HG02798 (cell line): ENCODE data around the gene MAPK10.

ENCODE experiments used
- ATAC-seq: cut with Tn5 transposase; IDR thresholded peaks from one replicate; pipeline ENCODE4 v1.9.1; 2021; ENCODE audit warnings: mild to moderate bottlenecking; ENCODE audit not compliant: unreplicated experiment, poor library complexity

The MAPK10 gene

DNA sequence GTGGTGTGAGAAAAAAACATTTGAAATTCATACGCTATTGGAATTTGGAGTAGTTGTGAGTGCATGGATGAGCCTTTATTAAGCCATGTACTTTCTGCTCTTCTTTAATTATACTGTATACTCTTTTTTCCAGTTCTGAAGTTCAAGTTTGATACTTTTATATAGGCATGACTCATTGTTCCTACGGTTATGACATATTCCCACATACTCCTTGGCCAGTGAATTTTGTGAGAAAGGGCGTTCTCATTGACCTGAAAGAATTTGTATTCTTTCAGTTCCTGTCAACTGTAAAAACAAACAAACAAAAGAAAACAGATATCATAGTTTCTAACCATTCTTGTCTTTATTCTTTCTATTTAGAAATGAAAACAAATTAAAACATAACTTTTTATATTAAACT, 407.3 kb downstream of the MAPK10 start:
- ATAC-seq = no peak

DNA sequence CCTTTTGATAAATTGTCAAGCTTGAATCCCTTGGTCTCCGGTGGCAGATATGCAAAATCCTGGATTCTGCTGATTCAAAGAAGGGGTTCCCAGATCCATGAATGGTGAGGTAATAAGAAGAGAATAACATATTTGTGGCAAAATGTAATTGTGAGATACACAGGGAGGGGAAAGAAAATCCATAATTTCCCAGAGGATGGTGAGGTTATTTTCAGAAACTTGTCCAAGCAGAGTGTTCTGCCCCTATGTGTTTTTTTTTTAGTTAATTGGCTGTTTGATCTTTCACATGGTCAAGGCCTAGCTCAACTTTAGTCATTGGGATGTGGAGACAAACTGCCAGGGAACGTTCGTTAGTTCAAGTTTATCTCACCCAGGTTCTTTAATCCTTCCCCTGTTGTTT, 408.8 kb downstream of the MAPK10 start:
- ATAC-seq = no peak

DNA sequence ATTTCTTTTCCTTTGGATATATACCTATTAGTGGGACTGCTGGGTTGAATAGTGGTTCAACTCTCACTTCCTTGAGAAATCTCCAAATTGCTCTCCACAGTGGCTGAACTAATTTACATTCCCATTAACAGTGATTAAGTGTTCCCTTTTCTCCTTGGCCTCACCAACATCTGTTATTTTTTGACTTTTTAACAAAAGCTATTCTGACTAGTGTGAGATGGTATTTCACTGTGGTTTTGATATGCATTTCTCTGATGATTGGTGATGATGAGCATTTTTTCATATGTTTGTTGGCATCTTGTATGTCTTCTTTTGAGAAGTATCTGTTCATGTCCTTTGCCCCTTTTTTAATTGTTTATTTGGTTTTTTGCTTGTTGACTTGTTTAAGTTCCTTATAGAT, 413.0 kb downstream of the MAPK10 start:
- no peak for ATAC-seq

DNA sequence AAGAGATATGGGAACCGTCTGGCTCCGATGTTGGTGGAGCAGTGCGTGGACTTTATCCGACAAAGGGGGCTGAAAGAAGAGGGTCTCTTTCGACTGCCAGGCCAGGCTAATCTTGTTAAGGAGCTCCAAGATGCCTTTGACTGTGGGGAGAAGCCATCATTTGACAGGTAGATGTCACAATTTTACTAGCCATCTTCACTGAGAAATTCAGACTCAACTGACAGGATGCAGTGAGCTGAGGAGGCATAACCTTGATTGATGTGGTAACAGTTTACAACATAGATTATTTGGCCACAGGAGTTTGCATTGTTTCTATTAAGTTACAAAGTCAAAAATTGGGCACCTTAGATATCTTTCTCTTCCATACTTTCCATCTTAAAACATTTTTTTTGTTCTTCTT, 417.7 kb downstream of the MAPK10 start:
- ATAC-seq = no peak

DNA sequence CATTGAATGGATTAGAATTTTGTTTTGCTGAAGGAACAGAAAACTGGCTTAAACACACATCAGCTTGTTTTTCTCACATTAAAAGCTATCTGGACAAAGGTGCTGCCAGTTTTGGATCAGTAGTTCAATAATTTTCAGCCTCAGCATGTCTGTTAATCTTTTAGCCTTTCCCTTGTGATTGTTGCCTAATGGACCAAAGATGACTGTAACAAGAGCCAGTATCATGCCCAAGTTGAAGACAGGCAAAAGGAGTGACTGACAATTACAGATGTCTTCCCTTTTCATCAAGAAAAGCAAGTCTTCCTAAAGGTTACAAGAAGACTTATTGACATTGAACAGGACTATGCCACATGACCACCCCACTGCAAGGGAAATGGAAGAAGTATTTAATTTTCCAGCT, 419.7 kb downstream of the MAPK10 start:
- no peak for ATAC-seq
